H1 (cell line): Measurements from ENCODE around the gene GP2. TPM values are rescaled to one million over a fixed set of nuclear protein-coding genes. Genes with fewer than 3 reads are reported as not detected.

ENCODE experiments used
- polyA plus RNA-seq, 7 experiments: library from polyadenylated mRNA; depleted of rRNA in 3 of 7; stranded (reverse) in 5 of 7; unstranded in 2 of 7; fragments of >200 nt in 5 of 7; fragments of 200-250 nt in 2 of 7; gene quantifications; 1 replicate in 5 of 7; 2 replicates in 1 of 7; 4 replicates in 1 of 7; pipeline versions ENCODE4 v1.2.1 to v1.2.3, GENCODE V29; 2011 to 2013; ENCODE audit warnings: missing spikeins in 2 of 7, mixed read lengths in 2 of 7
- total RNA-seq: library from RNA; stranded (reverse); fragmentation: NEBNext Ultra II Directional; extraction: Animal tissue kit (Norgen Biotek cat#: 25700); gene quantifications from 2 replicates; pipeline ENCODE4 v1.2.1, GENCODE V29; 2021

The GP2 gene
- total and polyA plus RNA-seq, 2 of the 8 experiments (the other 6 are each of a cell fraction or from before 2014, with no cell fraction given) = not detected

Other genes with a start within 250 kb of the GP2 start
- gene UMOD, start 25.2 kb upstream of the GP2 start, total RNA-seq = not detected in 2 replicates
- gene UMOD, start 25.2 kb upstream of the GP2 start, polyA plus RNA-seq (2011; rRNA removed) = not detected in 2 replicates
- not detected in 2 replicates for gene PDILT, start 77.2 kb upstream of the GP2 start, total RNA-seq
- not detected in 2 replicates for gene PDILT, start 77.2 kb upstream of the GP2 start, polyA plus RNA-seq (2011; rRNA removed)
- gene ACSM5, start 82.0 kb upstream of the GP2 start, total RNA-seq = not detected in 2 replicates
- not detected in 2 replicates for gene ACSM5, start 82.0 kb upstream of the GP2 start, polyA plus RNA-seq (2011; rRNA removed)
- gene ACSM2A, start 124.0 kb upstream of the GP2 start, total RNA-seq = not detected in 2 replicates
- gene ACSM2A, start 124.0 kb upstream of the GP2 start, polyA plus RNA-seq (2011; rRNA removed) = not detected in 2 replicates
- not detected in 2 replicates for gene ACSM2B, start 248.9 kb upstream of the GP2 start, total RNA-seq
- not detected in 2 replicates for gene ACSM2B, start 248.9 kb upstream of the GP2 start, polyA plus RNA-seq (2011; rRNA removed)